ENCODE measurements around the gene AFF3.

GRCh38 chr2:99875627-99876201 lies 266.7 kb downstream of the AFF3 start:
- TF ChIP-seq EZH2 (IDR thresholded peaks at IDR 0.05; ENCODE audit: borderline replicate concordance, low read length), result no peak
- no peak for TF ChIP-seq CTCF (IDR thresholded peaks at IDR 0.05; ENCODE audit: low read length)

All from OCI-LY1 (cell line).